Gastroesophageal sphincter (tissue), 3 donors: ENCODE data around the gene SLC2A13.

ENCODE experiments used
- CTCF ChIP-seq, 4 experiments: fragments of 200-600 bp in 2 of 4; fragments of 450-650 bp in 2 of 4; sonication (generic) in 1 of 4; IDR thresholded peaks; one replicate each; pipeline ENCODE4 v1.5.1; 2017 to 2019; ENCODE audit warnings: antibody characterized with exemption in 4 of 4, mild to moderate bottlenecking in 2 of 4, moderate library complexity in 2 of 4
- EP300 ChIP-seq: sonication (generic); formaldehyde crosslinking; IDR thresholded peaks from one replicate; pipeline ENCODE4 v1.6.1; 2017; ENCODE audit warnings: antibody characterized with exemption, mild to moderate bottlenecking
- POLR2AphosphoS5 ChIP-seq: sonication (generic); formaldehyde crosslinking; IDR thresholded peaks from one replicate; pipeline ENCODE4 v1.6.1; 2017; ENCODE audit warnings: antibody characterized with exemption

GRCh38 chr12:40044396-40044795, 61.5 kb downstream of the SLC2A13 start:
- TF ChIP-seq CTCF (IDR thresholded peaks at IDR 0.05) (no peak), EP300 (no peak), POLR2AphosphoS5 (no peak)
